OCI-LY3 (cell line): Measurements from ENCODE around the gene SNTN.

ENCODE experiments used
- CTCF ChIP-seq: fragments of 200-600, 300-600 bp; sonication (generic); IDR thresholded peaks from 2 replicates; pipeline ENCODE4 v1.5.1; 2014; ENCODE audit warnings: antibody characterized with exemption, low read length, low read depth
- EZH2phosphoT487 ChIP-seq: fragments of 200-600 bp; shearing (Covaris generic); IDR thresholded peaks from 2 replicates; pipeline ENCODE4 v1.6.1; 2018; ENCODE audit warnings: antibody characterized with exemption, mixed run types, low read depth

DNA sequence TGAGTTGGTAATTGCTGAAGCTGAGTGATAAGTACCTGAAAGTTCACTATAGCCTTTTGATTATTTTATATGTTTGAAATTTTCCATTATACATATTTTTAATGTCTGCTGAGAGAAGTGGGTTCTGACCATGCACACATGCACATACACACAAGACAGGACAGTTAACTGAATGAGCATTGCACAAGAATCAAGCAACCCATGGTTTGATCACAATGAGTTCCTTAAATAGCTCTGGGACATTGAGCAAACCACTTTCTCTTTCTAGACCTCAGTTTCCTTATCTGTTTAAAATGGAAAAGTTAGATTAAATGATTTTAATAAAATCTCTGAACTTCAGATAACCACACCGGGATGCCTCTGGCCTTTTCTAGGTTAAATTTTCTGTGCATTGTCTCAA is 26.7 kb downstream of the SNTN start:
- no peak for TF ChIP-seq CTCF
- TF ChIP-seq EZH2phosphoT487, result no peak
